ENCODE results near the gene SAAL1. TPM values are rescaled to one million over a fixed set of nuclear protein-coding genes. Genes with fewer than 3 reads are reported as not detected.

SAAL1 gene
- total and polyA plus RNA-seq, 2 experiments from 2014 or later = 11.7 to 17.8 TPM

- Histone ChIP-seq H3K4me3 (no peak overlapping the region), H2AFZ (no peak overlapping the region), H3K9me3 (ENCODE audit: low read depth) (no peaks in the 10 kb centered on the region), H3K79me2 (no peaks in the 10 kb centered on the region), H3K4me2 (peak overlapping the region; percentile 29), H4K20me1 (ENCODE audit: insufficient read depth, poor library complexity, severe bottlenecking) (no peaks in the 10 kb centered on the region), H3K9me2 (replicated peaks; ENCODE audit: insufficient read depth) (no peaks in the 10 kb centered on the region), H3K36me3 (replicated peaks; ENCODE audit: insufficient read depth, low read depth) (no peaks in the 10 kb centered on the region), H3K4me1 (ENCODE audit: insufficient read depth) (peaks cover 15% of the 10 kb centered on the region), H3K27ac (peak overlapping the region; percentile 10), H3K27me3 (no peaks in the 10 kb centered on the region)
- peak; percentile 16 for DNase-seq (ENCODE audit: low spot score)
- TF ChIP-seq EZH2 (IDR thresholded peaks at IDR 0.05; ENCODE audit: borderline replicate concordance) = no peak
Observed at GRCh38 chr11:18093959-18094358, 11.9 kb downstream of the SAAL1 start.

DNA sequence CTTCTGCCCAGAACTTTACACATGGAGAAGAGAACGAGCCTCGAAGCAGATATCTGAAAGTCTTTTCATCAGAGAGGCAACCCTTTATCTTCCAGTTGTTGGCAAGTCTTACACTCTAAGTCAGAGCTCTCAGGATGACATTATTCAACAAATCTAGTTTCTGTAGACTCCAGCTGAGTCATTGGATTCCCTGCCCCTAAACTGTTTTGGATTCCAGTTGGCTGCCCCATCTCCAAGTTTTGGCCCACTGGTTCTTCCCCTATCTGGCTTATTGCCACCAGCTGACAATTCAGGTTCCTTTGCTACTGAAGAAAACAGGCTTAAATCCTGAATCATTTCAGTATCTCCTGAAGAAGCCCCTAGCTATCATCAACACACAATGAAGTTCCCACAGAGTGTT is 14.2 kb downstream of the SAAL1 start:
- WGBS (ENCODE audit: low lambda C conversion rate, missing lambda C conversion rate) = 93% methylated on average over 2 of the region's 2 CpGs
- Histone ChIP-seq H2AFZ (no peak overlapping the region), H3K4me2 (no peak overlapping the region), H3K27ac (no peak overlapping the region), H3K36me3 (replicated peaks; ENCODE audit: insufficient read depth, low read depth) (no peaks in the 10 kb centered on the region), H3K9me2 (replicated peaks; ENCODE audit: insufficient read depth) (no peaks in the 10 kb centered on the region), H3K79me2 (no peaks in the 10 kb centered on the region), H3K4me3 (no peak overlapping the region), H3K9me3 (ENCODE audit: low read depth) (no peaks in the 10 kb centered on the region), H3K27me3 (no peaks in the 10 kb centered on the region), H4K20me1 (ENCODE audit: insufficient read depth, poor library complexity, severe bottlenecking) (no peaks in the 10 kb centered on the region), H3K4me1 (ENCODE audit: insufficient read depth) (peaks cover 15% of the 10 kb centered on the region)
- no peak for DNase-seq (ENCODE audit: low spot score)
- TF ChIP-seq, protein P1, sequence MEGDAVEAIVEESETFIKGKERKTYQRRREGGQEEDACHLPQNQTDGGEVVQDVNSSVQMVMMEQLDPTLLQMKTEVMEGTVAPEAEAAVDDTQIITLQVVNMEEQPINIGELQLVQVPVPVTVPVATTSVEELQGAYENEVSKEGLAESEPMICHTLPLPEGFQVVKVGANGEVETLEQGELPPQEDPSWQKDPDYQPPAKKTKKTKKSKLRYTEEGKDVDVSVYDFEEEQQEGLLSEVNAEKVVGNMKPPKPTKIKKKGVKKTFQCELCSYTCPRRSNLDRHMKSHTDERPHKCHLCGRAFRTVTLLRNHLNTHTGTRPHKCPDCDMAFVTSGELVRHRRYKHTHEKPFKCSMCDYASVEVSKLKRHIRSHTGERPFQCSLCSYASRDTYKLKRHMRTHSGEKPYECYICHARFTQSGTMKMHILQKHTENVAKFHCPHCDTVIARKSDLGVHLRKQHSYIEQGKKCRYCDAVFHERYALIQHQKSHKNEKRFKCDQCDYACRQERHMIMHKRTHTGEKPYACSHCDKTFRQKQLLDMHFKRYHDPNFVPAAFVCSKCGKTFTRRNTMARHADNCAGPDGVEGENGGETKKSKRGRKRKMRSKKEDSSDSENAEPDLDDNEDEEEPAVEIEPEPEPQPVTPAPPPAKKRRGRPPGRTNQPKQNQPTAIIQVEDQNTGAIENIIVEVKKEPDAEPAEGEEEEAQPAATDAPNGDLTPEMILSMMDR (IDR thresholded peaks at IDR 0.05; ENCODE audit: poor library complexity) = no peak
- TF ChIP-seq EZH2 (IDR thresholded peaks at IDR 0.05; ENCODE audit: borderline replicate concordance) = no peak
- no peak for TF ChIP-seq EZH2phosphoT487 (IDR thresholded peaks at IDR 0.05; ENCODE audit: low read depth, severe bottlenecking, unreplicated experiment)

DNA sequence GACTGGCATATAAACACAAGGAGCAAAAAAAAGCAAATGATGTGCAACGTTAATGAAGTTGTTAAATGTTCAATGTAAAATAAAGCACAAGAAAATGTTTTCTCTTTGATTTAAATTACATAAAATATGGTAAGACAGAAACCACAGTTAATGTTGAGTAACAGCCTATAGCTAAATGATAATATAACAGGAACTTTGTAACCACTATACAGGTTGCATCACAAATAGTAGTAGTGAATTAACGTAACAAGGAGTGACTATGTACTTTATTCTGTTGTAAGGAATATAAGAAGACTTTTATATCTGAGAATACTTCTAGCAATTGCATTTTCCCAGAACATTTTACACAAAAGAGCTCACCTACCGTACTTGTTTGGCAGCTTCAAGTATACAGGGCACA is 16.9 kb downstream of the SAAL1 start:
- H3K27ac ChIP-seq = no peak overlapping the region
- no peak for DNase-seq (ENCODE audit: low spot score)
- H3K9me2 ChIP-seq (replicated peaks; ENCODE audit: insufficient read depth) = no peaks in the 10 kb centered on the region
- TF ChIP-seq EZH2 (IDR thresholded peaks at IDR 0.05; ENCODE audit: borderline replicate concordance) (no peak), EZH2phosphoT487 (IDR thresholded peaks at IDR 0.05; ENCODE audit: low read depth, severe bottlenecking, unreplicated experiment) (no peak)
- TF ChIP-seq, protein P1 (IDR thresholded peaks at IDR 0.05; ENCODE audit: poor library complexity) = no peak
- no peaks in the 10 kb centered on the region for H3K9me3 ChIP-seq (ENCODE audit: low read depth)
- H3K27me3 ChIP-seq = no peaks in the 10 kb centered on the region
- no peaks in the 10 kb centered on the region for H3K79me2 ChIP-seq
- no peak overlapping the region for H3K4me2 ChIP-seq
- no peaks in the 10 kb centered on the region for H4K20me1 ChIP-seq (ENCODE audit: insufficient read depth, poor library complexity, severe bottlenecking)
- no peak overlapping the region for H3K4me3 ChIP-seq
- H3K4me1 ChIP-seq (ENCODE audit: insufficient read depth) = peaks cover 6% of the 10 kb centered on the region
- no peak overlapping the region for H2AFZ ChIP-seq
- H3K36me3 ChIP-seq (replicated peaks; ENCODE audit: insufficient read depth, low read depth) = no peaks in the 10 kb centered on the region
- 96% methylated on average over 3 of the region's 3 CpGs for WGBS (ENCODE audit: low lambda C conversion rate, missing lambda C conversion rate)

- no peak overlapping the region for H3K27ac ChIP-seq
- H3K4me3 ChIP-seq = no peak overlapping the region
- H3K36me3 ChIP-seq (replicated peaks; ENCODE audit: insufficient read depth, low read depth) = no peaks in the 10 kb centered on the region
- no peak for DNase-seq (ENCODE audit: low spot score)
- no peaks in the 10 kb centered on the region for H3K9me2 ChIP-seq (replicated peaks; ENCODE audit: insufficient read depth)
- H4K20me1 ChIP-seq (ENCODE audit: insufficient read depth, poor library complexity, severe bottlenecking) = no peaks in the 10 kb centered on the region
- TF ChIP-seq EZH2phosphoT487 (IDR thresholded peaks at IDR 0.05; ENCODE audit: low read depth, severe bottlenecking, unreplicated experiment) (no peak), EZH2 (IDR thresholded peaks at IDR 0.05; ENCODE audit: borderline replicate concordance) (no peak)
- TF ChIP-seq, protein P1 (IDR thresholded peaks at IDR 0.05; ENCODE audit: poor library complexity) = no peak
- no peaks in the 10 kb centered on the region for H3K9me3 ChIP-seq (ENCODE audit: low read depth)
- WGBS (ENCODE audit: low lambda C conversion rate, missing lambda C conversion rate) = 100% methylated on average over 2 of the region's 2 CpGs
- H3K4me1 ChIP-seq (ENCODE audit: insufficient read depth) = peaks cover 2% of the 10 kb centered on the region
- H3K79me2 ChIP-seq = no peaks in the 10 kb centered on the region
- no peaks in the 10 kb centered on the region for H3K27me3 ChIP-seq
- no peak overlapping the region for H3K4me2 ChIP-seq
- no peak overlapping the region for H2AFZ ChIP-seq
Observed at GRCh38 chr11:18088366-18088765, 17.5 kb downstream of the SAAL1 start.
